Endometrial microvascular endothelial cells (primary cell): ENCODE data around the gene CHST3. TPM values are rescaled to one million over a fixed set of nuclear protein-coding genes. Genes with fewer than 3 reads are reported as not detected.

Source experiments
- in situ Hi-C: cut with HindIII; loops from 2 replicates; pipeline ENCODE4 v1.10.0; 2017; ENCODE audit warnings: low sequenced_read_pairs, low pct_unique_long_range_greater_than_20kb; ENCODE audit errors: inconsistent ontology term
- total RNA-seq: library from RNA; depleted of rRNA; stranded (reverse); fragments of >200 nt; gene quantifications from one replicate; pipeline ENCODE4 v1.2.3, GENCODE V29; 2015; ENCODE audit errors: inconsistent ontology term

CHST3 gene
- total RNA-seq, 1 donor from 2014 or later, result 6.8 TPM

GRCh38 chr10:72041491-72041890, 77.3 kb downstream of the CHST3 start:
- in situ Hi-C loops, result no loop called here

DNA sequence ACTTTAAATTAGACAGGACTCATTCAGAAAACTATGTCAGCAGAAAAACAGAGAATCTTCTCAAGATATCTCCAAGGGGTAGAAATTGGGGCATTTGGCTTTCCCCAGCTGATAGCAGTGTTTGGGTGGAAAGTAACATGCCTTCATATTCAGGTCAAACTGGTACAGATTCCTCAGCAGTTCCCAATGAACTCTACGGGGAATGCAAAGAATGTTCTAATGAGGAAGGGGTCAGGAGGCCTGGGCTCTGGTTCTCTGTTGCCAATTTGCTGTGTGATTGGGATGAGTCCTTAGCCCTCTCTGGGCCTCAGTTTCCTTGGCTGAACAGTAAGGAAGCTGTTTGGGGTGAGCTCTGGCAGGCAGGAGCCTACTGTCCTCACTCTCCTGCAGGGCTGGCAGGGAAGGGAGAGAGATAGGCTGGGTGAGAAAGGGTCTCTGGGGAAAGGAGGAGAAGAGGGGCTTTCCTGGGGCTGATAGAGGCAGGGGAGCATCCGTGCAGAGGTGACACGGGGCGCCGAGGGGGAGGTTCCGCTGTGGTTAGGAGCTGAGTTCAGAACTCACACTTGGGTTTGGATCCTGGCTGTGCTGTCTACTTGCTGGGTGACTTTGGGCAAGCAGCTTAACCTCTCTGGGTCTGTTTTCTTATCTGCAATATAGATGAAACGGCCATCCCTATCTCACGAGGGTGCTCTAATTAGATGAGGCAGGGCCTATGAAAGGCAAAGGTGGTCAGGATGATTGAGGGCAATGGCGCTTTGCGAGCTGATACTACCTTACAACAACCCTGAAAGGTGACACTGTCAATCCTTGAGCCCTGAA, 79.0 kb downstream of the CHST3 start:
- in situ Hi-C loops, result no loop called here

GRCh38 chr10:72044417-72045041, 80.3 kb downstream of the CHST3 start:
- in situ Hi-C loops, result no loop called here

GRCh38 chr10:72045586-72045985, 81.4 kb downstream of the CHST3 start:
- in situ Hi-C loops, result no loop called here

DNA sequence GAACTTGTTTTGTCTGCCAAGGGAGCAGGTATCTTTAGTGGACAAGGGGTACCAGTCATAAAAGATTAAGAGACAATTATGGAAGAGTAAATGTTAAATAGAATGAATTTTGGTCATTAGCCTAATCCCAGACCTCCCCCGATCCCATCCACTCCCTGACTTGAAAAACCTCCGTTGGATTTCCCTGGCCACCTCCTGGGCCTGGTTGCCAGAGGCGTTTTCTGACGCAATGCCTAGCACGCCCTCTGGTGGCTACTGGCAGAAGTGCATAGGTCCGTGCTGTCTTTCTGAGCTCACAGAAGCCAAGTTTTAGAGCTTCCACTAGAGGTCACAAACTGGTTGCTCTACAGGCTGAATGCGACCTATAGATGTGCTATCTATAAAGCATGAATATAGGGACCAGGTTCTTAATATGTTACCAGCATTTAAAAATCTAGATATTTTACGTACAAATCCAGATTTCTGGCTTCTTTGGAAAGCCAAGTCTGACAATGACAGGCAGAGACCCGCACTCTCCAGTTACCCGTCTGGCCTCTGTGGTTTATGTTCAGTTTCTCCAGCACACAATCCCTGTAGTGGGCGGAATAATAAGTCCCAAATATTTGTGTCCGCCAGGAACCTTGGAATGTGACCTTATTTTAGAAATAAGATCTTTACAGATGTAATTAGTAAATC, 84.4 kb downstream of the CHST3 start:
- in situ Hi-C loops, result no loop called here

GRCh38 chr10:72049472-72049871, 85.3 kb downstream of the CHST3 start:
- in situ Hi-C loops, result no loop called here

DNA sequence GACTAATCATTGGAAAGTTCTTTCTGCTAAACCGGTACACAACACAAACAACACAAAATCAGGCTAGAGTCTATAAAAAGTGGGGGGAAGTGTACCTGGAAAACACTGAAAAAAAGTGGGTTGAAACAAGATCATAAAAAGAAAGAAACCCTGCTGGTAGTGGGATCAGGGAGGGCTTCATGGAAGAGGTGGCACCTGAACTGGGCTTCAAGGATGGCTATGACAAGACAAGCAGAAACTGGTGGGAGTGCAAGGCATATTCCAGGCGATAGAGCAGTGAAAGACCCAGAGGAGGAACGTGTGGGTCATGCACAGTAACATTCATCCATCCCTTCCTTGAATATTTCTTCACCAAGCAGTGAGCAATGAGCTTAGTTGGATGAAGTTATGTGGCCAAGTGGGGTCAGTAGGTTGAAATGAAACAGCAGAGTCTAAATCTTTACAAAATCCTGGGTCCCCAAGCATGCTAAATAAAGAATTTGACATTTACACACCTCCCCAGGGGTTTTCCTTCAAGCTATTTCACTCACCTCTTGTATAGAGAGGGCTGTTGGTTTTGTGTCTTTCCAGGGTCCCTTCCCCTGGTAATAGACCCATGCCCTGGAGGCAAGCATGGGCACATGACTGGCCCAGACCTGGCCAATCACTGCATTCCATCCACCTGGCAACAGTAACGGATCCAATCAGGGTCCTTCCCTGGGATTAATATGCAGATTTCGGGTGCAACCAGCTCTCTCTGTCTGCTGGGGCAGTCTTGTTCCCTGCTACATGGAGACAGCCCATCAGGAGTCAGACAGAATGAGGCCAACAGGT, 86.0 kb downstream of the CHST3 start:
- in situ Hi-C loops, result no loop called here

DNA sequence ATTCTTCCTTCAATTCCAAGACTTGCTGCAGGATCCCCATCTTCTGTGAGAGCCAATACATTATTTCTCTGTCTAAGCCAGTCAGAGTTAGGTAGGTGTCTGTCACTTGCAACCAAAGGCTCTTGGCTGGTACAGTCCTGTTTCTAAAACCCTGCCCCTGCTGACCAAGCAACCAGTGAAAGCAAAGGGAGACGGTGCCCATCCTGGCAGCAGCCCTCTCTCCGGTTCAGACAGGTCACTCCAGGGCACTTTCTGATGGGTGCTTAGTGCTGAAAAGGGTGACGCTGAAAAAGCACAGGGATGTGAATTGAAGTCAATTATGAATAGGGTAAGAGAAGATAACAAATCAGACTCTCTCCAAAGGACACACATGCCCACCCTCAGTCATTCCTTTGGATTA, 86.7 kb downstream of the CHST3 start:
- in situ Hi-C loops, result no loop called here

GRCh38 chr10:72053690-72054089, 89.5 kb downstream of the CHST3 start:
- in situ Hi-C loops, result no loop called here

GRCh38 chr10:72056113-72056512, 91.9 kb downstream of the CHST3 start:
- in situ Hi-C loops, result no loop called here

DNA sequence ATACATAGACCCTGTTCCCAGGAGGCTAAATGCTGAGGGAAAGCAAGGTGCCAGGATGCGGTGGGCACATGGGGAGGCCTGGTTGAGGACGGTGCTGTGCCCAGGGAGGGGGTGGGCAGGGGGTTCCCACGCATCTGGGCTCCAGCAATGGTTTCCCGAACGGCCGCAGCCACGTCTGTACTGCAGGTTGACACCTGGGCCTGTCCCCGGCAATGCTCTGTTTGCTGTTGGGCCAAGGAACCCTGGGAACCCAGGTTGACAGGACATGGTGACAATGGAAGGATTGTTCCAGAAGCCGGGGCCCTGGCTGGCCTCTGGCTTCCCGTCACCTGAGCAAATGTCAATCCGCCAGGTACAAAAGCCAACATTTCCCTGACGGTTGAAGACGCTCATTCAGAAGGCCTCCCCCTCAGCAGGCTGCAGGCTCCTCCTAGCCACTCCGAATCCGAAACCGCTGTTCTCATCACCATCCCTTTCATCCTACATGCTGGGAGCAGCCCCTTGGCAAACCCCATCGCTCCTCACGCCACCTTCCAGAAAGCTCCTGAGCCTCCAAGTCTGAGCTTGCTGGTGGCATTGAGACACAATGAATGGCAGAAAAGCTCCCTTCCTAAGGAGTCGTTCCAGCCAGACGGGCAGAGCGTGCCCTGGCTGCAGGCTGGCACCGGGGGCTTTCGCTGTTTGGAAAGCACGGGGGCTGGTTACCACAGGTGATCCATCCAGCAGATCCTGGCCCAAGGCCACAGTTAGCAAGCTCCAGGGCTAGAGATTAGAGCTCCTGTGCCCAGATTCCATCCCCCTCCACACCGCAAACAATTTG, 92.9 kb downstream of the CHST3 start:
- in situ Hi-C loops, result no loop called here

DNA sequence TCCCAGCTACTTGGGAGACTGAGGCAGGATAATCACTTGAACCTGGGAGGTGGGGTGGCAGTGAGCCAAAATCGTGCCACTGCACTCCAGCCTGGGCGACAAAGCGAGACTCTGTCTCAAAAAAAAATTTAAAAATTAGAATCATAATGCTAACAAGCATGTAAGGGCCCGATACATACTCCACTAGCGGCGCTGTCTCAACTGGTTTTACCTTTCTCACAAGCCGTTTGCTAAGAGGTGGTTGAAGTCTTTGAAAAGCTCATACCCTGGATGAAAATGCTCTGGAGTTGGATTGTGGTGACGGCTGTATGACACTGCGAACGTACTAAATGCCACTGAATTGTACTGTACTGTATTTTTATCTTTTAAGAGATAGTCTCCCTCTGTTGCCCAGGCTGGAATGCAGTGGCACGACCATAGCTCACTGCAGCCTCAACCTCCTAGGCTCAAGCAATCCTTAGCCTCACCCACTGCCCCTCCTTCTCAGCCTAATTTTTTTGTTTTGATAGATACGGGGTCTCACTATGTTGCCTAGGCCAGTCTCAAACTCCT, 94.2 kb downstream of the CHST3 start:
- in situ Hi-C loops, result no loop called here

GRCh38 chr10:72058989-72059842, 95.0 kb downstream of the CHST3 start:
- in situ Hi-C loops, result no loop called here

GRCh38 chr10:72059843-72060822, 95.9 kb downstream of the CHST3 start:
- in situ Hi-C loops, result no loop called here

DNA sequence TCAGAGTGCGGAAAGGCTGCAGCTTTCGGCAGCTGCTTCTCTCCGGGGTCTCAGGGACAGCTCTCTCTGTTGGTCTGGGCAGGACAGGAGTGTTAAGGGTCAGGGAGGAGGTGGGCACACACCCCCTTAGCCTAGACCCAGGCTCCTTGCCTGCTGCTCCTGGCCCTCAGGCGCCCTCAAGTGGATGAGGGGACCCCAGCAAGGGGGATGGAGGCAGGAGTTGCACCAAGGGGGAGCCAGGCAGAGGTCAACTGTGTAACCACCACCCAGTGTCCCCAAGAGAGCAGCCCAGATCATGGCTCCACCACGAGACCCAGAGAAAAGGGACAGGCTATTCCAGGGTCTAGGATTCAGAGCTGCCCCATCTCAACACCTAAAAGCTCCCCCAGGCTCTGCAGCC, 97.3 kb downstream of the CHST3 start:
- in situ Hi-C loops, result no loop called here

DNA sequence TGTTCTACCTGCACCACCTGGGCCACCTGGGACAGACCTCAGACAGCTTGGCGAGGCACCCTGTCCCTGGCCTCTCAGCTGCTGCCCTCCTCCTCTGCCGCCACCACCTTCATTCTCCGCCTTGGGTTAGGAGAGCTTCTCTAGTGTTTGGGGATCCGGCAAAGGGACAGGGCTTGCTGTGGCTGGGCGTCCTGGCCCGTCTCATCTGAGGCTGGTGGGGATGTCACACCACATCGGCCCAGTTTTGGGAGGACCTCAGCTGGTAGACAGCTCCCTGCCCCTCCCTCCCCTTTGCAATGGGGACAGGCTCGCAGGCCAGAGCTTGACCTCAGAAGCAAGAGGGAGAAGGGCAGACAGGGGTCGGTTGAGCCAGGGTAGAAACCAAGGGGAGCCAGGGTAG, 97.7 kb downstream of the CHST3 start:
- in situ Hi-C loops, result no loop called here
